Neuronal stem cell (in vitro differentiated cells): Measurements from ENCODE around the gene SPAG8.

Experiments
- DNase-seq: peaks from one replicate; pipeline ENCODE4 v3.0.0-alpha.2; 2013; ENCODE audit warnings: low spot score
- H2AFZ ChIP-seq: one replicate; pipeline ENCODE4 v1.6.1; 2013; ENCODE audit warnings: mild to moderate bottlenecking, low read length, inconsistent platforms
- H2AK5ac ChIP-seq: 2 replicates; pipeline ENCODE4 v1.6.1; 2013; ENCODE audit warnings: low read depth, mild to moderate bottlenecking, inconsistent platforms, low read length, moderate library complexity, mixed read lengths
- H2BK120ac ChIP-seq: 2 replicates; pipeline ENCODE4 v1.6.1; 2013; ENCODE audit warnings: low read depth, mild to moderate bottlenecking, inconsistent platforms, low read length, moderate library complexity, mixed read lengths
- H2BK12ac ChIP-seq: one replicate; pipeline ENCODE4 v1.6.1; 2013; ENCODE audit warnings: low read length, inconsistent platforms
- H2BK15ac ChIP-seq: 2 replicates; pipeline ENCODE4 v1.6.1; 2013; ENCODE audit warnings: mild to moderate bottlenecking, low read length, inconsistent platforms, mixed read lengths
- H2BK5ac ChIP-seq: one replicate; pipeline ENCODE4 v1.6.1; 2013; ENCODE audit warnings: inconsistent platforms, mild to moderate bottlenecking, low read length, moderate library complexity
- H3K14ac ChIP-seq: one replicate; pipeline ENCODE4 v1.6.1; 2013; ENCODE audit warnings: low read length, inconsistent platforms
- H3K18ac ChIP-seq: 2 replicates; pipeline ENCODE4 v1.6.1; 2013; ENCODE audit warnings: low read length, inconsistent platforms
- H3K23ac ChIP-seq: 2 replicates; pipeline ENCODE4 v1.6.1; 2013; ENCODE audit warnings: low read depth, mild to moderate bottlenecking, mixed read lengths, low read length, inconsistent platforms; ENCODE audit not compliant: poor library complexity
- H3K27ac ChIP-seq: replicated peaks from 3 replicates; pipeline ENCODE4 v1.5.1; 2013; ENCODE audit warnings: low read length, inconsistent platforms
- H3K27me3 ChIP-seq, 3 experiments: 2 replicates each; pipeline ENCODE4 v1.6.1; 2013; ENCODE audit warnings: low read length in 3 of 3, mild to moderate bottlenecking in 2 of 3, inconsistent platforms in 1 of 3, low read depth in 1 of 3, mixed read lengths in 1 of 3, moderate library complexity in 1 of 3; ENCODE audit not compliant: control insufficient read depth in 3 of 3, insufficient read depth in 3 of 3
- H3K36me3 ChIP-seq, 2 donors: replicated peaks in 1 of 2; 2 replicates each; pipeline ENCODE4 v1.6.1; 2013; ENCODE audit warnings: low read length in 2 of 2; ENCODE audit not compliant: control insufficient read depth in 2 of 2, insufficient read depth in 2 of 2
- H3K4ac ChIP-seq: 2 replicates; pipeline ENCODE4 v1.6.1; 2013; ENCODE audit warnings: inconsistent platforms, mild to moderate bottlenecking, low read length, moderate library complexity
- H3K4me1 ChIP-seq, 2 donors: 1 replicate in 1 of 2; 2 replicates in 1 of 2; pipeline ENCODE4 v1.6.1; 2013; ENCODE audit warnings: low read length in 2 of 2, low read depth in 1 of 2; ENCODE audit not compliant: control insufficient read depth in 2 of 2, insufficient read depth in 1 of 2
- H3K4me2 ChIP-seq: one replicate; pipeline ENCODE4 v1.6.1; 2013; ENCODE audit warnings: mild to moderate bottlenecking, low read length, inconsistent platforms; ENCODE audit not compliant: insufficient read depth, poor library complexity, severe bottlenecking
- H3K4me3 ChIP-seq, 2 donors: 2 replicates each; pipeline ENCODE4 v1.5.1; 2013; ENCODE audit warnings: low read length in 2 of 2, mild to moderate bottlenecking in 2 of 2, inconsistent platforms in 1 of 2, moderate library complexity in 1 of 2
- H3K79me1 ChIP-seq: one replicate; pipeline ENCODE4 v1.6.1; 2013; ENCODE audit warnings: low read depth, mild to moderate bottlenecking, inconsistent platforms, low read length, moderate library complexity
- H3K9ac ChIP-seq: one replicate; pipeline ENCODE4 v1.6.1; 2013; ENCODE audit warnings: mild to moderate bottlenecking, low read depth, low read length, inconsistent platforms; ENCODE audit not compliant: poor library complexity
- H3K9me3 ChIP-seq, 2 donors: replicated peaks in 1 of 2; 2 replicates each; pipeline versions ENCODE3 to v1.6.1; 2013; ENCODE audit warnings: low read length in 2 of 2, mild to moderate bottlenecking in 2 of 2, inconsistent platforms in 1 of 2, low read depth in 1 of 2, mixed read lengths in 1 of 2, moderate library complexity in 1 of 2; ENCODE audit not compliant: control insufficient read depth in 2 of 2, insufficient read depth in 1 of 2
- H4K8ac ChIP-seq: one replicate; pipeline ENCODE4 v1.6.1; 2013; ENCODE audit warnings: low read depth, mild to moderate bottlenecking, inconsistent platforms, low read length, moderate library complexity
- H4K91ac ChIP-seq: one replicate; pipeline ENCODE4 v1.6.1; 2013; ENCODE audit warnings: low read length, low read depth, mild to moderate bottlenecking, inconsistent platforms; ENCODE audit not compliant: poor library complexity
- WGBS, 2 donors: extraction: QIAGEN DNeasy Blood & Tissue Kit; methylation state at CpG; one replicate each; pipeline ENCODE4 v1.1.7; 2013; ENCODE audit warnings: missing lambda C conversion rate in 2 of 2, mixed read lengths in 1 of 2; ENCODE audit not compliant: insufficient read length in 2 of 2, insufficient replicate concordance in 1 of 2; ENCODE audit errors: extremely low coverage in 2 of 2; 5-methylcytosine and 5-hydroxymethylcytosine counted together

SPAG8 gene

GRCh38 chr9:35790025-35790384, 22.1 kb downstream of the SPAG8 start:
- no peak for DNase-seq
- Histone ChIP-seq H2BK15ac (no peak overlapping the region), H2BK120ac (no peak overlapping the region), H3K9ac (no peak overlapping the region), H2BK12ac (no peak overlapping the region), H3K23ac (no peak overlapping the region), H2BK5ac (no peak overlapping the region), H3K4ac (no peak overlapping the region), H4K91ac (no peak overlapping the region), H3K79me1 (peaks cover 2% of the 10 kb centered on the region), H3K27me3 (peaks cover 0 to 12% (median 0%) of the 10 kb centered on the region in 3 experiments), H2AK5ac (no peak overlapping the region), H3K4me3 (no peak overlapping the region), H4K8ac (no peak overlapping the region), H3K18ac (no peak overlapping the region), H3K4me1 (peaks cover 6 to 7% of the 10 kb centered on the region in 2 donors), H3K36me3 (peaks cover 0 to 7% of the 10 kb centered on the region in 2 donors), H3K27ac (no peak overlapping the region), H3K4me2 (no peak overlapping the region), H3K14ac (no peak overlapping the region), H2AFZ (peak overlapping the region; percentile 89), H3K9me3 (no peaks in the 10 kb centered on the region)
- WGBS, 2 donors = no CpG with 5 or more reads among the region's 4 CpGs

DNA sequence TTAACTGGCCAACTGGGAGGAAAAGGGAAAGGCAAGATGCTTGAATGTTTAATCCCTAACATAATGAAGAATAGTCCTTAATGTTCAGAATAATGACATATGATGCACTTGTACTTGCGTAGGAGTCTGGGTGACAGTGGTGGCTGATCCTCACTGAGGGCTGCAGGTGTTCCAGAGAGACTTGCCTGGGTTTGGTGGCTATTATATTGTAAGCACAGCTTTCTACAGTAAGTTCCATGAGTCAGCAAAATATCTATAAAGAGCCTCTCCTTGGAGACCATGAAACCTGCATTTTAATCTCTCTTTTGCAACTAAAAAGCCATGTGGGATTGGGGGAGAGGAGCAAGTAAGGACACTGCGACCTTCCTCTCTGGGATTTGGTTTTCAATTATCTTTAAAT, 22.5 kb downstream of the SPAG8 start:
- Histone ChIP-seq H2BK120ac (no peak overlapping the region), H4K8ac (no peak overlapping the region), H3K9ac (no peak overlapping the region), H3K4me2 (no peak overlapping the region), H4K91ac (no peak overlapping the region), H3K23ac (no peak overlapping the region), H2BK5ac (no peak overlapping the region), H3K36me3 (peaks cover 0 to 7% of the 10 kb centered on the region in 2 donors), H3K4me3 (no peak overlapping the region), H3K27ac (no peak overlapping the region), H3K9me3 (no peaks in the 10 kb centered on the region), H3K4me1 (peaks cover 6 to 7% of the 10 kb centered on the region in 2 donors), H3K79me1 (peaks cover 2% of the 10 kb centered on the region), H3K18ac (no peak overlapping the region), H2BK12ac (no peak overlapping the region), H2AK5ac (no peak overlapping the region), H3K14ac (no peak overlapping the region), H2BK15ac (no peak overlapping the region), H3K27me3 (peaks cover 0 to 12% (median 0%) of the 10 kb centered on the region in 3 experiments), H3K4ac (no peak overlapping the region), H2AFZ (no peak overlapping the region)
- DNase-seq = no peak
- no CpG with 5 or more reads among the region's 2 CpGs for WGBS, 2 donors

DNA sequence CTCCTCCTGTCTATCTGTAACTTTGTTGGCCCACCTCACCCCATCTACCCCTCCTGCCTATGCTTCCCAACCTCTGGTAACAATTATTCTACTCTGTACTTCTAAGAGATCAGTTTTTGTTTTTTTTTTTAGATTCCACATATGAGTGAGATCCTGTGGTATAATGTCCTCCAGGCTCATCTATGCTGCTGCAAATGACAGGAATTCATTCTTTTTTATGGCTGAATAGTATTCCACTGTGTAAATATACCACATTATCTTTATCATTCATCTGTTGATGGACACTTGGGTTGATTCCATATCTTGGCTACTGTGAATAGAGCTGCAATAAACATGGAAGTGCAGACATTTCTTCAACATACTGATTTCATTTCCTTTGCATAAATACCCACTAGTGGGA, 28.6 kb downstream of the SPAG8 start:
- Histone ChIP-seq H3K27me3 (no peaks in the 10 kb centered on the region), H3K9me3 (no peaks in the 10 kb centered on the region), H3K4ac (no peak overlapping the region), H3K27ac (no peak overlapping the region), H3K23ac (no peak overlapping the region), H3K18ac (no peak overlapping the region), H3K14ac (no peak overlapping the region), H2BK15ac (no peak overlapping the region), H2BK5ac (no peak overlapping the region), H4K91ac (no peak overlapping the region), H2AFZ (no peak overlapping the region), H2AK5ac (no peak overlapping the region), H3K4me3 (no peak overlapping the region), H2BK12ac (no peak overlapping the region), H3K4me2 (no peak overlapping the region), H2BK120ac (no peak overlapping the region), H3K79me1 (no peaks in the 10 kb centered on the region), H3K4me1 (peaks cover 0 to under 1% of the 10 kb centered on the region in 2 donors), H3K36me3 (peaks cover 0 to 2% of the 10 kb centered on the region in 2 donors), H4K8ac (no peak overlapping the region), H3K9ac (no peak overlapping the region)
- DNase-seq = no peak

DNA sequence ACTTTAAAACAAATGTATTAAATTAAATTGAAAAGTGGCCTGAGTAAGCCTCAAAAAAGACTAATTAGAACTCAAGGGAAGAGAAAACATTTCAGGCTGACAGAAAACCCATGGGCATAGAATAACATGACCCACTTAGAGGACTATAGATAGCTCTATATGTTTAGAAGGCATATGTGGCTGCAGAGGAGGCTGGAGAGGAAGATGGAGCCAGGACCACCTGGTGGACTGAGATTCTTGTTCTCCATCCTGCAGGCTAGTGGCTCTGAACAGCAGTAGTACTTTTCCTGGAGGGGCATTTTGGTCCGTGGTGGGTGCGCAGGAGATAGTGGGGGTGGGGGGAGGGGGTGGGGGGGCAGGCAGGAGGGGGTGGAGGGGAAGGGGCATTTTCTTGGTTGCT, 31.0 kb downstream of the SPAG8 start:
- Histone ChIP-seq H3K9ac (no peak overlapping the region), H3K18ac (no peak overlapping the region), H3K14ac (no peak overlapping the region), H3K9me3 (no peaks in the 10 kb centered on the region), H2AFZ (no peak overlapping the region), H4K91ac (no peak overlapping the region), H2BK15ac (no peak overlapping the region), H3K4ac (no peak overlapping the region), H3K4me3 (no peak overlapping the region), H2AK5ac (no peak overlapping the region), H3K4me1 (peaks cover 2 to 5% of the 10 kb centered on the region in 2 donors), H3K79me1 (no peaks in the 10 kb centered on the region), H3K27me3 (no peaks in the 10 kb centered on the region), H2BK120ac (no peak overlapping the region), H2BK12ac (no peak overlapping the region), H3K27ac (no peak overlapping the region), H3K4me2 (no peak overlapping the region), H4K8ac (no peak overlapping the region), H2BK5ac (no peak overlapping the region), H3K36me3 (peaks cover 0 to 2% of the 10 kb centered on the region in 2 donors), H3K23ac (no peak overlapping the region)
- no CpG with 5 or more reads among the region's 2 CpGs for WGBS, 2 donors
- no peak for DNase-seq
